Endothelial cell of umbilical vein (primary cell): ENCODE results near the gene DMRTC2. TPM values are rescaled to one million over a fixed set of nuclear protein-coding genes. Genes with fewer than 3 reads are reported as not detected.

ENCODE experiments used
- BruUV-seq: library from RNA; stranded (reverse); fragments of 400-500 nt; replicated peaks from 2 replicates; lab custom pipeline; 2021; lab: Mats Ljungman, UMichigan
- CTCF ChIA-PET: fragments of 300-600, 350-600 bp; sonication (Branson Sonifier 250); formaldehyde crosslinking; loops from one replicate; lab custom pipeline; 2021; ENCODE audit warnings: antibody characterized with exemption, inconsistent platforms; lab: Charles Lee
- POLR2A ChIA-PET: fragments of 300-600, 350-600 bp; sonication (Branson Sonifier 250); formaldehyde crosslinking; loops from one replicate; lab custom pipeline; 2021; ENCODE audit warnings: antibody characterized with exemption, inconsistent platforms; lab: Charles Lee
- DNase-seq: peaks from one replicate; pipeline ENCODE4 v3.0.0-alpha.2; 2011; ENCODE audit warnings: low read depth, low spot score
- FAIRE-seq: peaks from 2 replicates; lab custom pipeline; 2011; peaks lifted over from hg19 to GRCh38; lab: Jason Lieb, UNC
- H2AFZ ChIP-seq: 2 replicates; pipeline ENCODE4 v1.6.0; 2012; ENCODE audit warnings: low read depth, low read length, control low read depth, inconsistent platforms
- H3K27ac ChIP-seq: 2 replicates; pipeline ENCODE4 v1.5.1; 2011; ENCODE audit warnings: low read depth, mild to moderate bottlenecking, control low read depth, low read length, moderate library complexity; ENCODE audit not compliant: insufficient read depth
- H3K27me3 ChIP-seq, 2 experiments: 2 replicates each; pipeline versions ENCODE4 v1.6.0 to v1.6.1; 2011; ENCODE audit warnings: low read length in 2 of 2, mixed read lengths in 1 of 2; ENCODE audit not compliant: control insufficient read depth in 2 of 2, insufficient read depth in 2 of 2
- H3K36me3 ChIP-seq, 2 experiments: 2 replicates in 1 of 2; 3 replicates in 1 of 2; pipeline ENCODE4 v1.5.1; 2011; ENCODE audit warnings: low read length in 2 of 2, mild to moderate bottlenecking in 1 of 2, moderate library complexity in 1 of 2; ENCODE audit not compliant: control insufficient read depth in 2 of 2, insufficient read depth in 2 of 2; ENCODE audit errors: extremely low read depth in 1 of 2
- H3K4me1 ChIP-seq: 3 replicates; pipeline ENCODE4 v1.5.1; 2011; ENCODE audit warnings: mild to moderate bottlenecking, low read length; ENCODE audit not compliant: control insufficient read depth, insufficient read depth; ENCODE audit errors: extremely low read depth
- H3K4me2 ChIP-seq: 2 replicates; pipeline ENCODE4 v1.6.1; 2011; ENCODE audit warnings: low read length, control low read depth, mixed read lengths; ENCODE audit not compliant: insufficient read depth
- H3K4me3 ChIP-seq, 3 experiments: fragments of 200-600 bp in 1 of 3; sonication (generic), shearing (Covaris generic) in 1 of 3; replicated peaks in 1 of 3; 2 replicates each; pipeline ENCODE4 v1.5.1; 2011 to 2016; ENCODE audit warnings: control low read depth in 3 of 3, low read length in 3 of 3, mild to moderate bottlenecking in 2 of 3, inconsistent platforms in 1 of 3, low read depth in 1 of 3, moderate library complexity in 1 of 3; ENCODE audit not compliant: insufficient read depth in 1 of 3
- H3K79me2 ChIP-seq: 2 replicates; pipeline ENCODE4 v1.6.0; 2012; ENCODE audit warnings: low read length, inconsistent platforms; ENCODE audit not compliant: control insufficient read depth, insufficient read depth
- H3K9ac ChIP-seq: replicated peaks from 2 replicates; pipeline ENCODE3; 2011; ENCODE audit warnings: low read length, control low read depth; ENCODE audit not compliant: insufficient read depth; ENCODE audit errors: extremely low read depth
- H3K9me1 ChIP-seq: replicated peaks from 3 replicates; pipeline ENCODE4 v1.6.0; 2011; ENCODE audit warnings: mild to moderate bottlenecking, low read length; ENCODE audit not compliant: control insufficient read depth, insufficient read depth; ENCODE audit errors: extremely low read depth
- H3K9me3 ChIP-seq: replicated peaks from 2 replicates; pipeline ENCODE4 v1.5.1; 2012; ENCODE audit warnings: low read length, inconsistent platforms; ENCODE audit not compliant: control insufficient read depth, insufficient read depth
- H4K20me1 ChIP-seq: replicated peaks from 2 replicates; pipeline ENCODE3; 2011; ENCODE audit warnings: mild to moderate bottlenecking, low read length; ENCODE audit not compliant: control insufficient read depth, insufficient read depth; ENCODE audit errors: extremely low read depth
- EZH2 ChIP-seq: IDR thresholded peaks from 2 replicates; pipeline ENCODE4 v1.6.1; 2012; ENCODE audit warnings: borderline replicate concordance, low read depth, mild to moderate bottlenecking, moderate library complexity, low read length, inconsistent platforms; ENCODE audit not compliant: severe bottlenecking
- FOS ChIP-seq: IDR thresholded peaks from 2 replicates; pipeline ENCODE4 v1.6.1; 2011; ENCODE audit warnings: mild to moderate bottlenecking, low read length, moderate library complexity, borderline replicate concordance; ENCODE audit not compliant: insufficient read depth
- GATA2 ChIP-seq: IDR thresholded peaks from 2 replicates; pipeline ENCODE4 v1.7.0; 2011; ENCODE audit warnings: low read depth, mild to moderate bottlenecking, moderate library complexity, mixed read lengths, low read length; ENCODE audit not compliant: insufficient read length, insufficient read depth
- JUN ChIP-seq: IDR thresholded peaks from 2 replicates; pipeline ENCODE4 v1.6.1; 2011; ENCODE audit warnings: borderline replicate concordance, low read depth; ENCODE audit not compliant: insufficient read length, insufficient read depth
- MYC ChIP-seq: IDR thresholded peaks from one replicate; pipeline ENCODE4 v1.6.1; 2011; ENCODE audit warnings: mild to moderate bottlenecking, low read depth, low read length
- POLR2A ChIP-seq: IDR thresholded peaks from 2 replicates; pipeline ENCODE4 v1.6.1; 2012; ENCODE audit warnings: low read depth, mild to moderate bottlenecking, control low read depth, low read length
- POLR2AphosphoS5 ChIP-seq: IDR thresholded peaks from 2 replicates; pipeline ENCODE4 v1.6.1; 2012; ENCODE audit warnings: low read depth, mild to moderate bottlenecking, control low read depth, low read length, moderate library complexity; ENCODE audit not compliant: insufficient read depth
- dilution Hi-C: fragments of 300-500 bp; cut with MboI; formaldehyde crosslinking; loops from one replicate; pipeline ENCODE4 v1.15.0; 2019; ENCODE audit warnings: low sequenced_read_pairs; ENCODE audit not compliant: extremely low pct_ligation_motif_present
- intact Hi-C: fragments of 100-400 bp; cut with micrococcal nuclease; formaldehyde crosslinking; loops from one replicate; pipeline ENCODE4 v1.10.0; 2022
- polyA plus RNA-seq, 4 experiments: library from polyadenylated mRNA; depleted of rRNA in 3 of 4; stranded (reverse) in 3 of 4; unstranded in 1 of 4; fragments of >200 nt; gene quantifications; 2 replicates each; pipeline versions ENCODE4 v1.2.1 to v1.2.3, GENCODE V29; 2011 to 2012; ENCODE audit warnings: missing spikeins in 1 of 4
- total RNA-seq: library from RNA; stranded (reverse); gene quantifications from 2 replicates; pipeline ENCODE4 v1.2.3, GENCODE V29; 2021
- TF ChIP-seq, protein P1 (sequence below), 2 donors: IDR thresholded peaks; 1 replicate in 1 of 2; 2 replicates in 1 of 2; pipeline ENCODE4 v1.5.1; 2011; ENCODE audit warnings: low read length in 2 of 2, mild to moderate bottlenecking in 2 of 2, moderate library complexity in 2 of 2, control low read depth in 1 of 2, inconsistent platforms in 1 of 2, low read depth in 1 of 2; ENCODE audit not compliant: insufficient read depth in 1 of 2; ENCODE audit errors: extremely low read depth in 1 of 2
- TF ChIP-seq, protein P2 (sequence below): IDR thresholded peaks from 2 replicates; pipeline ENCODE4 v1.6.1; 2011; ENCODE audit not compliant: insufficient read depth, insufficient read length

DMRTC2 gene
- total and polyA plus RNA-seq, 2 donors (not counting 3 experiments of a cell fraction or from before 2014, with no cell fraction given), result not detected

DNA sequence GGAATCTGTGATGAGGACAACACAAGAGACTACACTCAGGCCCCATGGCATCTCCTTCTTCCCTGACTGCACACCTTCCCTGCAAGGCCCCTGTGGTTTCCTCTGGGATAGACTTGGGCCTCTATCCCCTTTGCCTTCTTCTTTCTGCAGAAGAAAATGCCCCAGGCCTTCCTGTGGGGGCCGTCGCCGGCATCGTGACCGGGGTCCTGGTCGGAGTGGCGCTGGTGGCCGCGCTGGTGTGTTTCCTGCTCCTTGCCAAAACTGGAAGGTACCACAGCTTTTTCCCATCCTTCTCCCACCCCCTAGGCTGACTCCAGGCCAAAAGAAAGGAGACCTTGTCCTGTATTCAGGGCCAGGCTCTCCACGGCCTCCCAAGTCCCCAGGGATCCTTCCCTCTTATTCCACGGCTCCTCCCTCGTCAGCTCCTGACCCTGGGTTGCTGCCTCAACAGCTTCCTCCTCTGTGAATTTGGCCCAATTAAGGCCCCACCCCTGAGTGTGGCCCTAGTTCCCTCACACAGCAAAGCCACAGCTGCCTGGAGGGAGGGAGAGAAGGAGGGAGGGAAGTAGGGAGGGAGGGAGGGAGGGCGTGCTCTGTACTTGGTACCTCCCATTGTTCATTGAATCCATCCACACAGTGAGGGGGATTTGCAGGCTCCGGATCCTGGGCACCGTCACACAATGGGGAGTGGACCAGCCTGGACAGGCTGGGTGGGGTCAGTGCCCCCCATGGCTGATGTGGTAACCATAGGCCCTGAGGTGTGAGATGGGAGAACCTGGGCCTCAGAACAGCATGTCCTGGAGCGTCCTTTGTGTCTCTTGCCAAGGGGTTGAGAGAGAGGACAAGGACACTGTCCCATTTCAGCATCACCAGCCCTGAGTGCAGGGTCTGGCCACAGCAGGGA, 35.9 kb upstream of the DMRTC2 start:
- H3K79me2 ChIP-seq, result no peaks in the 10 kb centered on the region
- no peak overlapping the region for H3K4me3 ChIP-seq
- intact Hi-C loops (no loop called here), dilution Hi-C loops (no loop called here)
- no peaks in the 10 kb centered on the region for H3K36me3 ChIP-seq
- no peak for TF ChIP-seq JUN
- no peak for TF ChIP-seq FOS
- TF ChIP-seq POLR2A, result no peak
- no peak for TF ChIP-seq EZH2
- TF ChIP-seq, protein P1, sequence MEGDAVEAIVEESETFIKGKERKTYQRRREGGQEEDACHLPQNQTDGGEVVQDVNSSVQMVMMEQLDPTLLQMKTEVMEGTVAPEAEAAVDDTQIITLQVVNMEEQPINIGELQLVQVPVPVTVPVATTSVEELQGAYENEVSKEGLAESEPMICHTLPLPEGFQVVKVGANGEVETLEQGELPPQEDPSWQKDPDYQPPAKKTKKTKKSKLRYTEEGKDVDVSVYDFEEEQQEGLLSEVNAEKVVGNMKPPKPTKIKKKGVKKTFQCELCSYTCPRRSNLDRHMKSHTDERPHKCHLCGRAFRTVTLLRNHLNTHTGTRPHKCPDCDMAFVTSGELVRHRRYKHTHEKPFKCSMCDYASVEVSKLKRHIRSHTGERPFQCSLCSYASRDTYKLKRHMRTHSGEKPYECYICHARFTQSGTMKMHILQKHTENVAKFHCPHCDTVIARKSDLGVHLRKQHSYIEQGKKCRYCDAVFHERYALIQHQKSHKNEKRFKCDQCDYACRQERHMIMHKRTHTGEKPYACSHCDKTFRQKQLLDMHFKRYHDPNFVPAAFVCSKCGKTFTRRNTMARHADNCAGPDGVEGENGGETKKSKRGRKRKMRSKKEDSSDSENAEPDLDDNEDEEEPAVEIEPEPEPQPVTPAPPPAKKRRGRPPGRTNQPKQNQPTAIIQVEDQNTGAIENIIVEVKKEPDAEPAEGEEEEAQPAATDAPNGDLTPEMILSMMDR (IDR thresholded peaks at IDR 0.05; ENCODE audit: extremely low read depth in 1 of 2, insufficient read depth in 1 of 2, low read depth in 1 of 2, low read length in 2 of 2), result no peak
- TF ChIP-seq MYC, result no peak
- no peak for TF ChIP-seq POLR2AphosphoS5
- no peak for TF ChIP-seq GATA2
- TF ChIP-seq, protein P2, sequence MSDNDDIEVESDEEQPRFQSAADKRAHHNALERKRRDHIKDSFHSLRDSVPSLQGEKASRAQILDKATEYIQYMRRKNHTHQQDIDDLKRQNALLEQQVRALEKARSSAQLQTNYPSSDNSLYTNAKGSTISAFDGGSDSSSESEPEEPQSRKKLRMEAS, result no peak
- CTCF ChIA-PET, result interaction anchor here (1.0 kb wide), 1 partner anchor 16 kb away, joined by 3 read pairs; no protein-coding TSS in a partner anchor
- no peak overlapping the region for H3K27ac ChIP-seq
- DNase-seq, result no peak
- no peak overlapping the region for H2AFZ ChIP-seq
- no peaks in the 10 kb centered on the region for H4K20me1 ChIP-seq
- H3K9ac ChIP-seq, result no peak overlapping the region
- no peaks in the 10 kb centered on the region for H3K9me3 ChIP-seq
- no peaks in the 10 kb centered on the region for H3K9me1 ChIP-seq
- no peaks in the 10 kb centered on the region for H3K27me3 ChIP-seq
- BruUV-seq, result no TSS peak
- POLR2A ChIA-PET, result interaction anchor here (0.6 kb wide), 1 partner anchor 156 kb away, joined by 3 read pairs; no protein-coding TSS in a partner anchor
- no peaks in the 10 kb centered on the region for H3K4me1 ChIP-seq
- FAIRE-seq, result no peak
- H3K4me2 ChIP-seq, result no peak overlapping the region
